Mononuclear cell (primary cell): ENCODE data around the gene TTC8. TPM values are rescaled to one million over a fixed set of nuclear protein-coding genes. Genes with fewer than 3 reads are reported as not detected.

Source experiments
- H3K27me3 ChIP-seq: 2 replicates; pipeline ENCODE4 v1.6.0; 2011; ENCODE audit warnings: low read length, control low read depth; ENCODE audit not compliant: insufficient read depth
- H3K4me1 ChIP-seq: 2 replicates; pipeline ENCODE4 v1.5.1; 2011; ENCODE audit warnings: mild to moderate bottlenecking, low read length, control low read depth; ENCODE audit not compliant: insufficient read depth
- H3K4me3 ChIP-seq: 2 replicates; pipeline ENCODE4 v1.5.1; 2011; ENCODE audit warnings: mild to moderate bottlenecking, low read length, moderate library complexity
- H3K9me3 ChIP-seq: 2 replicates; pipeline ENCODE4 v1.5.1; 2011; ENCODE audit warnings: low read depth, mild to moderate bottlenecking, control low read depth, low read length
- total RNA-seq: library from RNA; depleted of rRNA; stranded (reverse); fragments of >200 nt; gene quantifications from one replicate; pipeline ENCODE4 v1.2.3, GENCODE V29; 2012

Gene TTC8
- total RNA-seq, 1 donor, result 2.0 TPM

DNA sequence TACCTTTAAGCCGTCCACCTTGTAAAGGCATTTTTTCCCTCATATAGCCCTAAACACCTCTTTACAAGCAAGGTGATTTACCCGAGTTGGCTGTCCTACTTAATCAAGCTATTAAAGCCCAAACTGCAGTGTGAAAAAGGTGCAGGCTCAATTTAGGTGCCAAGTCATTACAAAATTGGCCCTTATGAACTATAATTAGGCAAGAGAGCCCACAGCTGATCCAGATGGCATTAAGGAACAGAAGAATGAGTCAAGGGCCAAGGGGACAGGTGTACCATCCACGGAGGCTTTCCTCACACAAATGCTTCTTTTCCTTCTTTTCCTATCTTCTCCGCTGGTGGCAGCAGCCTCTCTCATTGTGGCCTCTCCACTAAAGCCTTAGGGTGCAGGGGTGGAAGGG, 90.5 kb downstream of the TTC8 start:
- Histone ChIP-seq H3K4me3 (no peak overlapping the region), H3K9me3 (no peaks in the 10 kb centered on the region), H3K4me1 (no peaks in the 10 kb centered on the region), H3K27me3 (no peaks in the 10 kb centered on the region)

DNA sequence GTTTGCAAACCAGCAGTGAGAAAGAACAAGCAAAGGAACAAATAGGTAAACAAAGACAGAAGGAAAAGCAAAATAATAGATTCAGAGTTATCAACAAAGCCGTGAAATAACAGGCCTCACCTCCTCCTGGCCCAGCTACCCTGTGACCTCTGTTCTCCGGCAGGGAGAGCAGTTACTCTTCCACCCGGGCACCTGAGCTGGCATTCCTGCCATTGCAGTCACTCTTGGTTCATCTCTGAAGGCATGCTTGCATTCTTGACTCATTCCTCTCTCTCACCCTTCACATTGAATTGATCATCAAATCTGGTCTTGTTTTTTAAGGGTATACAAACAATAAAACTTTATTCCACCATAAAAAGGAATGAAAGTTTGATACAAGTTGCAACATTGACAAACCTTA, 95.1 kb downstream of the TTC8 start:
- Histone ChIP-seq H3K4me1 (no peaks in the 10 kb centered on the region), H3K4me3 (no peak overlapping the region), H3K9me3 (no peaks in the 10 kb centered on the region), H3K27me3 (peaks cover 4% of the 10 kb centered on the region)

Other genes starting within 250 kb of the TTC8 start
- gene EML5, start 31.7 kb upstream of the TTC8 start, total RNA-seq, result 3.8 TPM